ENCODE results near the gene IMP4. TPM values are rescaled to one million over a fixed set of nuclear protein-coding genes. Genes with fewer than 3 reads are reported as not detected.

Gene IMP4
- total RNA-seq, 1 experiment from 2014 or later, result 121 TPM

DNA sequence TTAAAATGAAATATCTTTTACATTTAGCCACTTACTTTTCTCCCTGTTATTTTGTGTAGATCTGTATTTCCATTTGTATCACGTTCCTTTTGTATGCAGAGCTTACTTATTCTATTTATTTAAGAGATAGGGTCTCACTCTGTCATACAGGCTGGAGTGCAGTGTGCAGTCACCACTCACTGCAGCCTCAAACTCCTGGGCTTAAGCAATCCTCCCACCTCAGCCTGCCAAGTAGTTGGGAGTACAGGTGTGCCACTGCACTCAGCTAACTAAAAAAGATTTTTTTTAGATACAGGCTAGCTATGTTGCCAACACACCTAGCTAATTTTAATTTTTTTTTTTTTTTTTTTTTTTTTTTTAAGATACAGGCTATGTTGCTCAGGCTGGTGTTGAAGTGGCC, 24.0 kb downstream of the IMP4 start:
- Histone ChIP-seq H3K4me3 (replicated peaks in 1 of 2; ENCODE audit: low read depth in 1 of 2, low read length in 2 of 2) (no peak overlapping the region), H2AFZ (ENCODE audit: low read depth, low read length, poor library complexity, severe bottlenecking) (no peak overlapping the region), H3K27me3 (ENCODE audit: insufficient read depth, low read length) (no peaks in the 10 kb centered on the region), H4K20me1 (ENCODE audit: insufficient read depth) (no peaks in the 10 kb centered on the region), H3K9me3 (ENCODE audit: control insufficient read depth in 1 of 2, insufficient read depth in 1 of 2, low read depth in 1 of 2, low read length in 2 of 2) (no peaks in the 10 kb centered on the region), H3K79me2 (ENCODE audit: insufficient read depth, low read length) (no peaks in the 10 kb centered on the region), H3K4me1 (ENCODE audit: control insufficient read depth in 1 of 2, insufficient read depth in 2 of 2, low read length in 2 of 2) (peaks cover 5 to 6% of the 10 kb centered on the region in 2 experiments; a peak in 3 of 4 replicates), H3K9me2 (ENCODE audit: insufficient read depth) (no peaks in the 10 kb centered on the region), H3K27ac (ENCODE audit: low read depth, low read length) (no peak overlapping the region), H3K9ac (ENCODE audit: low read length) (no peak overlapping the region), H3K36me3 (ENCODE audit: control insufficient read depth in 1 of 2, insufficient read depth in 2 of 2, low read length in 2 of 2) (no peaks in the 10 kb centered on the region; a peak in 2 of 4 replicates), H3K4me2 (ENCODE audit: low read length) (no peak overlapping the region)
- ATAC-seq (no peak), DNase-seq (ENCODE audit: low read depth, low spot score) (no peak)
- intact Hi-C loops (cut with micrococcal nuclease), result loop anchor here (2.0 kb wide), 1 partner anchor 20 kb away; no protein-coding TSS in a partner anchor
- RAD21 ChIA-PET (ENCODE audit: low non-redundant PET in 1 of 2, low total read pairs in 2 of 2, uncharacterized antibody in 2 of 2, unreplicated experiment in 2 of 2), result no interaction called here
- CTCF ChIA-PET, result no interaction called here
- POLR2A ChIA-PET, result no interaction called here
- BruUV-seq (replicated peaks), result no TSS peak
- TF ChIP-seq, protein P1, sequence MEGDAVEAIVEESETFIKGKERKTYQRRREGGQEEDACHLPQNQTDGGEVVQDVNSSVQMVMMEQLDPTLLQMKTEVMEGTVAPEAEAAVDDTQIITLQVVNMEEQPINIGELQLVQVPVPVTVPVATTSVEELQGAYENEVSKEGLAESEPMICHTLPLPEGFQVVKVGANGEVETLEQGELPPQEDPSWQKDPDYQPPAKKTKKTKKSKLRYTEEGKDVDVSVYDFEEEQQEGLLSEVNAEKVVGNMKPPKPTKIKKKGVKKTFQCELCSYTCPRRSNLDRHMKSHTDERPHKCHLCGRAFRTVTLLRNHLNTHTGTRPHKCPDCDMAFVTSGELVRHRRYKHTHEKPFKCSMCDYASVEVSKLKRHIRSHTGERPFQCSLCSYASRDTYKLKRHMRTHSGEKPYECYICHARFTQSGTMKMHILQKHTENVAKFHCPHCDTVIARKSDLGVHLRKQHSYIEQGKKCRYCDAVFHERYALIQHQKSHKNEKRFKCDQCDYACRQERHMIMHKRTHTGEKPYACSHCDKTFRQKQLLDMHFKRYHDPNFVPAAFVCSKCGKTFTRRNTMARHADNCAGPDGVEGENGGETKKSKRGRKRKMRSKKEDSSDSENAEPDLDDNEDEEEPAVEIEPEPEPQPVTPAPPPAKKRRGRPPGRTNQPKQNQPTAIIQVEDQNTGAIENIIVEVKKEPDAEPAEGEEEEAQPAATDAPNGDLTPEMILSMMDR (IDR thresholded peaks at IDR 0.05 in 2 of 3, conservative IDR thresholded peaks at IDR 0.05 in 1 of 3; ENCODE audit: borderline replicate concordance in 1 of 3, insufficient read depth in 1 of 3, low read depth in 2 of 3, low read length in 2 of 3), result no peak
- TF ChIP-seq ELF1 (IDR thresholded peaks at IDR 0.05; ENCODE audit: borderline replicate concordance, low read depth), result no peak
- TF ChIP-seq ZFX (IDR thresholded peaks at IDR 0.05), result no peak
- no peak for TF ChIP-seq ZBTB33 (IDR thresholded peaks at IDR 0.05; ENCODE audit: extremely low read depth, insufficient replicate concordance, low read length)
- TF ChIP-seq, protein P2, sequence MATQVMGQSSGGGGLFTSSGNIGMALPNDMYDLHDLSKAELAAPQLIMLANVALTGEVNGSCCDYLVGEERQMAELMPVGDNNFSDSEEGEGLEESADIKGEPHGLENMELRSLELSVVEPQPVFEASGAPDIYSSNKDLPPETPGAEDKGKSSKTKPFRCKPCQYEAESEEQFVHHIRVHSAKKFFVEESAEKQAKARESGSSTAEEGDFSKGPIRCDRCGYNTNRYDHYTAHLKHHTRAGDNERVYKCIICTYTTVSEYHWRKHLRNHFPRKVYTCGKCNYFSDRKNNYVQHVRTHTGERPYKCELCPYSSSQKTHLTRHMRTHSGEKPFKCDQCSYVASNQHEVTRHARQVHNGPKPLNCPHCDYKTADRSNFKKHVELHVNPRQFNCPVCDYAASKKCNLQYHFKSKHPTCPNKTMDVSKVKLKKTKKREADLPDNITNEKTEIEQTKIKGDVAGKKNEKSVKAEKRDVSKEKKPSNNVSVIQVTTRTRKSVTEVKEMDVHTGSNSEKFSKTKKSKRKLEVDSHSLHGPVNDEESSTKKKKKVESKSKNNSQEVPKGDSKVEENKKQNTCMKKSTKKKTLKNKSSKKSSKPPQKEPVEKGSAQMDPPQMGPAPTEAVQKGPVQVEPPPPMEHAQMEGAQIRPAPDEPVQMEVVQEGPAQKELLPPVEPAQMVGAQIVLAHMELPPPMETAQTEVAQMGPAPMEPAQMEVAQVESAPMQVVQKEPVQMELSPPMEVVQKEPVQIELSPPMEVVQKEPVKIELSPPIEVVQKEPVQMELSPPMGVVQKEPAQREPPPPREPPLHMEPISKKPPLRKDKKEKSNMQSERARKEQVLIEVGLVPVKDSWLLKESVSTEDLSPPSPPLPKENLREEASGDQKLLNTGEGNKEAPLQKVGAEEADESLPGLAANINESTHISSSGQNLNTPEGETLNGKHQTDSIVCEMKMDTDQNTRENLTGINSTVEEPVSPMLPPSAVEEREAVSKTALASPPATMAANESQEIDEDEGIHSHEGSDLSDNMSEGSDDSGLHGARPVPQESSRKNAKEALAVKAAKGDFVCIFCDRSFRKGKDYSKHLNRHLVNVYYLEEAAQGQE (IDR thresholded peaks at IDR 0.05; ENCODE audit: low read depth), result no peak
- TF ChIP-seq TCF7L2 (IDR thresholded peaks at IDR 0.05; ENCODE audit: borderline replicate concordance, extremely low read depth, insufficient read depth, insufficient read length), result no peak
- TF ChIP-seq CBX3 (IDR thresholded peaks at IDR 0.05; ENCODE audit: low read depth), result no peak
- TF ChIP-seq YY1 (IDR thresholded peaks at IDR 0.05; ENCODE audit: extremely low read depth, insufficient replicate concordance, low read depth, low read length), result no peak

All from HCT116 (cell line).